Stomach (tissue), 9 donors: ENCODE results near the gene SLC25A28. TPM values are rescaled to one million over a fixed set of nuclear protein-coding genes. Genes with fewer than 3 reads are reported as not detected.

ENCODE experiments used
- DNase-seq, 2 donors: peaks; one replicate each; pipeline versions ENCODE4 v3.0.0 to v3.0.0-alpha.2; 2013 to 2019
- H3K27ac ChIP-seq, 5 donors: fragments of 200-600 bp in 4 of 5; sonication (generic) in 4 of 5; one replicate each; pipeline ENCODE4 v1.5.1; 2013 to 2019; ENCODE audit warnings: mild to moderate bottlenecking in 1 of 5, moderate library complexity in 1 of 5
- H3K27me3 ChIP-seq, 3 donors: fragments of 200-600 bp; sonication (generic); one replicate each; pipeline ENCODE4 v1.5.1; 2017 to 2019; ENCODE audit warnings: mixed run types in 1 of 3
- H3K36me3 ChIP-seq, 4 donors: fragments of 200-600 bp; sonication (generic); 1 replicate in 3 of 4; 2 replicates in 1 of 4; pipeline ENCODE4 v1.5.1; 2016 to 2019
- H3K4me1 ChIP-seq, 4 donors: fragments of 200-600 bp; sonication (generic); one replicate each; pipeline ENCODE4 v1.5.1; 2016 to 2019
- H3K4me3 ChIP-seq, 4 donors: fragments of 200-600 bp; sonication (generic) in 3 of 4; one replicate each; pipeline ENCODE4 v1.5.1; 2016 to 2019; ENCODE audit warnings: mild to moderate bottlenecking in 1 of 4
- H3K9me3 ChIP-seq, 4 donors: fragments of 200-600 bp; sonication (generic); one replicate each; pipeline ENCODE4 v1.5.1; 2016 to 2019
- CTCF ChIP-seq, 7 experiments: fragments of 450-650 bp in 4 of 7; fragments of 200-600 bp in 3 of 7; sonication (generic) in 3 of 7; IDR thresholded peaks; one replicate each; pipeline ENCODE4 v1.5.1; 2016 to 2019; ENCODE audit warnings: antibody characterized with exemption in 7 of 7, control low read depth in 2 of 7, mild to moderate bottlenecking in 1 of 7
- EP300 ChIP-seq: sonication (generic); formaldehyde crosslinking; IDR thresholded peaks from one replicate; pipeline ENCODE4 v1.6.1; 2017; ENCODE audit warnings: antibody characterized with exemption
- POLR2A ChIP-seq, 4 donors: fragments of 450-650 bp; IDR thresholded peaks; one replicate each; pipeline ENCODE4 v1.6.1; 2016; ENCODE audit warnings: antibody characterized with exemption in 4 of 4, control low read depth in 2 of 4, mild to moderate bottlenecking in 1 of 4, moderate library complexity in 1 of 4
- POLR2AphosphoS5 ChIP-seq, 3 donors: sonication (generic); formaldehyde crosslinking; IDR thresholded peaks; one replicate each; pipeline ENCODE4 v1.6.1; 2016; ENCODE audit warnings: antibody characterized with exemption in 3 of 3
- WGBS, 5 donors: extraction: QIAGEN DNeasy Blood & Tissue Kit in 3 of 5; methylation state at CpG; one replicate each; pipeline versions ENCODE4 v1.1.5 to v1.1.7; 2013 to 2018; 5-methylcytosine and 5-hydroxymethylcytosine counted together
- intact Hi-C: fragments of 100-400 bp; cut with DNase I; formaldehyde crosslinking; loops from one replicate; pipeline ENCODE4 v1.15.1; 2023; ENCODE audit warnings: low total_unique reads
- polyA plus RNA-seq, 3 donors: library from polyadenylated mRNA; stranded (reverse); fragments of 200-250 nt; gene quantifications; one replicate each; pipeline ENCODE4 v1.2.3, GENCODE V29; 2013
- total RNA-seq, 5 donors: library from RNA; depleted of rRNA; stranded (reverse); fragments of >200 nt; gene quantifications; one replicate each; pipeline versions ENCODE4 v1.1.0 to v1.2.3, GENCODE V29; 2014 to 2016
- donor health status: healthy with polysubstance abuse.
- donor health status: Bipolar disorder and iron deficiency.
- donor health status: healthy.

The SLC25A28 gene
- total and polyA plus RNA-seq, 8 donors, result 7.5 to 225 (median 53.9) TPM

GRCh38 chr10:99573790-99574189 is 46.4 kb downstream of the SLC25A28 start:
- no peaks in the 10 kb centered on the region for H3K4me1 ChIP-seq
- no peak overlapping the region for H3K27ac ChIP-seq
- H3K9me3 ChIP-seq, result no peaks in the 10 kb centered on the region
- WGBS, 5 donors, result 29 to 53% (median 42%) methylated on average over 5 of the region's 5 CpGs
- TF ChIP-seq POLR2A (IDR thresholded peaks at IDR 0.05) (no peak), CTCF (IDR thresholded peaks at IDR 0.05) (no peak), POLR2AphosphoS5 (IDR thresholded peaks at IDR 0.05) (no peak), EP300 (no peak)
- H3K36me3 ChIP-seq, result no peaks in the 10 kb centered on the region
- intact Hi-C loops, result no loop called here
- peak in 1 of 2 donors; percentile 30 for DNase-seq
- H3K4me3 ChIP-seq, result no peak overlapping the region
- H3K27me3 ChIP-seq, result peaks cover 0 to 24% (median 0%) of the 10 kb centered on the region in 3 donors

- intact Hi-C loops, result no loop called here
- no peak for DNase-seq
- TF ChIP-seq CTCF (IDR thresholded peaks at IDR 0.05), result no peak
- TF ChIP-seq POLR2A (IDR thresholded peaks at IDR 0.05), result no peak
- no peak for TF ChIP-seq EP300
- TF ChIP-seq POLR2AphosphoS5 (IDR thresholded peaks at IDR 0.05), result no peak
- no peak overlapping the region for H3K4me3 ChIP-seq
- WGBS, 5 donors, result 9 to 49% (median 41%) methylated on average over 1 of the region's 1 CpG
- H3K27ac ChIP-seq, result no peak overlapping the region
- H3K27me3 ChIP-seq, result peaks cover 0 to 30% (median 0%) of the 10 kb centered on the region in 3 donors
- no peaks in the 10 kb centered on the region for H3K4me1 ChIP-seq
- no peaks in the 10 kb centered on the region for H3K9me3 ChIP-seq
- no peaks in the 10 kb centered on the region for H3K36me3 ChIP-seq
Measured at GRCh38 chr10:99571816-99572215, 48.4 kb downstream of the SLC25A28 start.

- H3K36me3 ChIP-seq, result no peaks in the 10 kb centered on the region
- no peak for DNase-seq
- intact Hi-C loops, result no loop called here
- TF ChIP-seq POLR2A (IDR thresholded peaks at IDR 0.05) (no peak), CTCF (IDR thresholded peaks at IDR 0.05) (no peak), EP300 (no peak), POLR2AphosphoS5 (IDR thresholded peaks at IDR 0.05) (no peak)
- H3K9me3 ChIP-seq, result no peaks in the 10 kb centered on the region
- no peak overlapping the region for H3K4me3 ChIP-seq
- H3K4me1 ChIP-seq, result no peaks in the 10 kb centered on the region
- peaks cover 0 to 30% (median 0%) of the 10 kb centered on the region in 3 donors for H3K27me3 ChIP-seq
- no peak overlapping the region for H3K27ac ChIP-seq
Measured at GRCh38 chr10:99569961-99570360, 50.3 kb downstream of the SLC25A28 start.

GRCh38 chr10:99569253-99569939 is 50.8 kb downstream of the SLC25A28 start:
- Histone ChIP-seq H3K4me3 (no peak overlapping the region), H3K9me3 (no peaks in the 10 kb centered on the region), H3K36me3 (no peaks in the 10 kb centered on the region), H3K27me3 (peaks cover 0 to 30% (median 0%) of the 10 kb centered on the region in 3 donors), H3K4me1 (no peaks in the 10 kb centered on the region), H3K27ac (no peak overlapping the region)
- intact Hi-C loops, result no loop called here
- TF ChIP-seq POLR2AphosphoS5 (IDR thresholded peaks at IDR 0.05) (no peak), POLR2A (IDR thresholded peaks at IDR 0.05) (no peak), EP300 (no peak), CTCF (IDR thresholded peaks at IDR 0.05) (no peak)
- no peak for DNase-seq
- 61 to 68% (median 65%) methylated on average over 11 of the region's 11 CpGs for WGBS, 5 donors
